ENCODE measurements around the gene GSE1.

GSE1 gene

DNA sequence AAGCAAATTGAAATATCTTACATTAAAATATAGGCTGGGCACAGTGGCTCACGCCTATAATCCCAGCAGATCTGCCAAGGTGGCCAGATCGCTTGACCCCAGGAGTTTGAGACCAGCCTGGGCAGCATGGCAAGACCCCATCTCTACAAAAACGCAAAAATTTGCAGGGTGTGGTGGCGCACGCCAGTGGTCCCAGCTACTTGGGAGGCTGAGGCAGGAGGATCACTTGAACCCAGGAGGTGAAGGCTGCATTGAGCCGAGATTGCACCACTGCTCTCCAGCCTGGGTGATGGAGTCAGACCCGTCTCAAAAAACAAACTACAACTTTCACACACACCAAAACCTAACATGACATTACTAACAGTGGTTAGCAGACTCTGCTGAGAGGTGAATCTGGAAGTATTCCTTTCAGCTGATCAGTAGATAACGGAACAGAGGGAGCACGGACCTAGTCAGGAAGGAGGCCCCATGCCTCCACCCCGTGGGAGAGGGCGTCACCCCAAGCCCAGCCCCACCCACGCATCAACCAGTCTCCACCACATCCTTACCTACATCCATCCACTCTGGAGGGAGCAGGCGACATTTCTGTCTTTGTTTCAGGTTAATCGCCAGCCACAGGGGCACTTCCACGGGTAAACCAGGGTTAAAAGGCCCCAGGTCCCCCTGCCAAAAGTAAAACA is 73.9 kb downstream of the GSE1 start:
- DNase-seq = no peak

DNA sequence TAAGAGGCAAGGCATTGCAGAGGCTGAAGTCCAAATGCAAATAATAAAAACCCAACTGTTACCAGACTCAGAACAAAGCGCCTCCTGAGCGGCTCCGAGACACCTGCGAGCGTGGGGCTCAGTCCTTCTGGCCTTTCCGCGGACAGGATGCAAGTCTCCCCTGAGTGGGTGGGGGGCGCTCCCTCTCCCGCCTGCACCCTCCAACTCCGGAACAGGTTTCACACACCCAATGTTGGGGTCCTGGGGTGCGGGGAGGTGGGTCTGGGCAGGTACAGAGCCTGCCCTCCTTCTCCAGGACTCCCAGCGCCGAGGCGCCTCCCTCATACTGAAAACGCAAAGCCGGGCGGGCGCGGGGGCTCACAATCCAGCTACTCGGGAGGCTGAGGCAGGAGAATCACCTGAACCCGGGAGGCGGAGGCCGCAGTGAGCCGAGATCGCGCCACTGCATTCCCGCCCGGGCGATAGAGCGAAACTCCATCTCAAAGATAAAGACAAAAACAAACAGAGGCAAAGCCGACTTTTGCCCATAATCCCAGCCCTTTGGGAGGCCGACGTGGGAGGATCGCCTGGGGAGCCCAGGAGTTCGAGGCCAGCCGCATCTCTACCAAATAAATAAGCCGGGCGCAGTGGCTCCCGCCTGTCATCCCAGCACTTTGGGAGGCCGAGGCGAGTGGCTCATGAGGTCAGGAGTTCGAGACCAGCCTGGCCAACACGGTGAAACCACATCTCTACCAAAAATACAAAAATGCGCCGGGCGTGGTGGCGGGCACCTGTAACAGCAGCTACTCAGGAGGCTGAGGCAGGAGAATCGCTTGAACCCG is 74.7 kb downstream of the GSE1 start:
- no peak for DNase-seq

DNA sequence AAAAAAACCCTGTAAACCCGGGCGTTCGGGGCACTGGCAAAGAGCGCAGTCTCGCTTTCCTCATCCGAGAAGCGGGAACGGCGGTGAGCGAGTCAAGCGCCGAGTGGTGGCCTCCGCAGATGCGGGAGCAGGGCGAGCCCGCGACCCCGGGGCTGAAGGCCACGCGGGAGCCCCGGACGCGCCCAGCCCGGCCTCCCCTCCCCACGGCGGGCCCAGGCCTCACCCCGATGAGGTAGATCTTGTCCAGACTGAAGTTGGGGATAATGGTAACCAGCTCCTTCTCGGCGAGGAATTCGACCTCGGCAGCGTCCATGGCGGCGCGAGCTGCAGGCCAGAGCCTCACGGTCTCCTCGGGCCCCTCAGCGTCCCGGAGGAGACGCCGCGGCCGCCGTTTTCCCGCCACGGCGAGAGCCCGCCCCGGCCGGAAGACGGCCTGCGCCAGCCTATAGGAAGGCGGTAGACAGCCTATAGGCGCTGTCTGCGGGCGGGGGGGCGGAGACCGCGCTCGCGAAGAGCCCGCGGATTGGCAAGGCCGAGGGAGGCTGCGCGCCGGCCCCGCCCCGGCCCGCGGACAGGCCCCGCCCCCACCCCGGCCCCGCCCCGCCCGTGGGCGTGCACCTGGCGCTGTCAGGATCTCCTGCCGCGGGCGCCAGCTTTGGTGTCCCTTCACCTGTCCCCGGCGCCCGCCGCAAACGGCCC is 75.6 kb downstream of the GSE1 start, which contains the start of gene GINS2:
Gene GINS2 (minus strand): TSS at position 369 of the 699 bp plus-strand sequence. CDS start 56 bp downstream, at position 313.
- DNase-seq = peak; percentile 61 to 78

DNA sequence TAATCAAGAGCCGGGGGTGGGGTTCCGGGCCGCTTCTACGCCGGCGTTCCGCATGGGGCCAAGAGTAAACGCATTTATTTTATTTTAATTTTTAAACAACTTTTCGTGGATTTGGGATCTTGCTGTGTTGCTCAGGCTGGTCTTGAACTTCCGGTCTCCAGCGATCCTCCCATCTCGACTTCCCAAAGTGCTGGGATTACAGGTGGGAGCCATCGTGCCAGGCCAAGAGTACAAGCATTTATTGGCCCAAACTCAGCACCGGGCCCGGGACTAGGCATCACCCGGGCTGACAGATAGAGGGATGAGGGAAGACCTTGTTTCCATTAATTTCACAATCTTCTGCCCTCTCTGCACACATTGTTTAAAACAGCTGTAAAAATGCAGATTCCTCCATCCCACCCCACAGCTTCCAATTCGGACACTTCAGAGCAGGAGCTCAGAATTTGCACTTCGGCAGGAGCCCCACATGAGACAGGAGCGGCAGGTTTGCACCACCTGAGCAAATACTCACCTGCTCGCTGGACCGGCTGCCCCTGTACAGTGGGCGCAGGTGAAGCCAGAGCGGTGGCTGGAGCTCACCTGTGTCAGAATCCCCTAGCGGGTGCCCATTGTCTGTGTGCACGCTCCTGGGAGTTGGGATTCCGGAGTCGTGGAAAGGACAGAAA is 76.3 kb downstream of the GSE1 start:
- DNase-seq = no peak

DNA sequence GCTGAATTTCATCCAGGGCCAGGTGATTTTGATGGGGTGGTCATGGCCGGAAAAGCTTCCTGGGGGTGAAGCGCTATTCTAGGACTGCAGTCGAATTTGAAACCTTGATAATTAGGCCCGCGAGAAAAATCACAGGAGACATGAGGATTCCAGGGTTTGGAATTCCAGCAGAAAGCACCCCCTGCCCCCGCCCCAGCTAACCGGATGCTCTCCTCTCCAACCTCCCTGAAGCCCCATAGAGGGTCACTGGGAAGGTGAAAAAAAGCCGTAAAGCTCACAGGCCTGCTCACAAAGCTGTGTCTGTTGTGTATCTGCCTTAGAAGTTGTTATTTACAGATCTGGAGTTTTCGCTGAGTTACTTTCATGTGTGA is 76.8 kb downstream of the GSE1 start:
- DNase-seq = no peak

DNA sequence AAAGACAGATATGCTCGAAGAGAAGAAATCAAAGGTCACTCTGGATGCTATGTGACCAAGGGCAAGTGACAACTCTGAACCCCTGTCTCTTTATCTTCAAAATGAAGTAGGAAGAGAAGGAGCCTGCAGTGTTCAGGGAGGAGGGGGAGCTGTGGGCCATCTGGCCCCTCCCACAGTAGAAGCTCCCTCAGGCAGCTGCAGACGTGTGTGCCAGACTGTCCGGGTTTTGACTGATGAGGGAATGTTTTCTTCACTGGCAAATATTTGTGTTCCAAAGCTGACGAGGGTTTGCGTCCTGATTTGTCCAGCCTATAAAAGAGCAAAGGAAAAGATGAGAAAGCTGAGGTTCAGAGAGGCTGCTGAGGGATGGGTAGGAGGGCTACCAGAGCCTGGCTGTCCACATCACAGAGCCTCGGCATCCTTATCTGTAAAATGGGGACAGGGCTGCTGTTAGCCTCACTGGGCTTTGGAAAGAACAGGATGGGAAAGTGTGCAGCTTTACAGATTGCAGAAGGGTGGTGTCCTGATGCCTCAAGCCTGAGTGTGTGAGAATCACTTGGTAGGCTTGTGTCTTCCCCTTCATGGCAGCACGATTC is 77.4 kb downstream of the GSE1 start:
- DNase-seq = no peak

DNA sequence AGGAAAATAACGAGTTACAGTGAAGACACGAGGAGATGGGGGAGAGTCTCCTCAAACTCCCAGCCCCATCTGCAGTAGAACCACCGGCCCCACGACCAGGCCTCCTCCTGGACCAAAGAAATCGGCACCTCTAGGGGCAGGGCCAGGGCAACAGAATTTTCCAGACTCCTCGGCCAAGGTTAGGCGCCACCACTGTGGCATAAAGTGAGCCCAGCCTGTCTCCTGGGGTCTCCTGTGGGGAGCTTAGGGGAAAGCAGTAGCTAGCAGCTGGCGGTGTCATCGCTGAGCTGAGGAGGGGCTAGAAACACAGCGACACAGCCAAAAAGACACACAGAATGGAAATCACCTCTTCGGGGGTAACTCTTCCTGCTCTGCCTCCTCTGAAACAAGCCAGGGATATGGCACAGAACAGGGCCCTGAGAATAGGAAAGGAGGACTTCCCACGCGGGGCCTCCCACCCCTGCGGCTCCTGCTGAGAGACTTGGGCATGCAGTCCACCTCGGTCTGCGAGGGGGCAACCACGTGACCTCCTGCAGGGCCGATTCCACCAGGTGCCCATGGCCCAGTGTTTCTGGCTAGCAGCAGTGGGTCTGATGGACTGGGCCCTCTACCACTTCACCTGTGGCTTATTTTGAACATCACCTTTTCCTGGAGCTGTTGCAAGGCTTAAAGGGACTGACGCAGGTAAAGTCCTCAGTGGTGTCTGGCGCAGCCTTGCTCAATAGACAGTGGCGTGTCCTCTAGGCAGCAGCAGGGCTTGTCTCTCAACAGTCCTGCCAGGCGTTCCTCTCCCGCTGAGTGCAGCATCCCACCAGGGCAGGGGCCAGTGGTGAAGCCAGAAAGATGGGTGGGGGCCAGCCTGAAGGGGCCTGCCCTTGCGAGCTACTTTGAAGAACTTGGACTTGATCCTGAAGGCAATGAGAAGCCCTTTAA is 82.3 kb downstream of the GSE1 start:
- DNase-seq = no peak

DNA sequence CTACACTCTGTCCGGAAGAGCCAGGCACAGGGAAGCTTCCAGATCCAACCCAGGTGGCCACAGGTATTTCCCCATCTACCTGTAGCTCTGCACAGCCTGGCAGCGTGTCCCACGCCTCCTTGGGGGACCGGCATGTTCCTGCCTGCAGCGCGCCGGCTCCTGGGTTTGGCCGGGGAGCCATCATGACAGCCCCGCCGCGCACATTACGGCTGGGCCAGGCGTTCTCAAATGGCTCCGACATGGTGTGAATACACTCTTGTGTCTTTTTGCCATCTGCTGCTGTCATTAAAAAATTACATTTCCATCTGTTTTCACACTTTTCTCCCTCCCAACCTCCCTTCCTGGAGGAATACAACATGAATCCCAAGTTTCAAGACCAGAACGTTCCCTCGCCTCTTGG is 83.7 kb downstream of the GSE1 start:
- DNase-seq = no peak

DNA sequence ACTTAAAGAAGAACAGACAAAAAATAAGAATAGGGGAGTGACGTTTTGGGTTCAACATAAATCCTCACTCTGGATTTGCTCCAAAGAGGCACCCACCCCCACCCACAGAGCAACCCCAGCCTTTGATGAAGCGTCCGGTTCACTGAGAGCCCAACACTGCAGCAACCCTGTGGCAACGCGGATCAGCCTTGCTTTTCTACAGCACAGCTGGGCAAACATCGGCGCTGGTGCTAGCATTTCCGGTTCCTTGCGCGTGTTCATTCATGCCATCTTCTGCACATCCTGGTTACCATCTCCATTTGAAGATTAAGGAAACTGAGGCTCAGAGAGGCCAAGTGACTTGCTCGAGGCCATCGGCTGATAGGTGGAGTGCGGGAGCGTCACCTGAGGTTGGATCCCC is 84.3 kb downstream of the GSE1 start:
- no peak for DNase-seq

DNA sequence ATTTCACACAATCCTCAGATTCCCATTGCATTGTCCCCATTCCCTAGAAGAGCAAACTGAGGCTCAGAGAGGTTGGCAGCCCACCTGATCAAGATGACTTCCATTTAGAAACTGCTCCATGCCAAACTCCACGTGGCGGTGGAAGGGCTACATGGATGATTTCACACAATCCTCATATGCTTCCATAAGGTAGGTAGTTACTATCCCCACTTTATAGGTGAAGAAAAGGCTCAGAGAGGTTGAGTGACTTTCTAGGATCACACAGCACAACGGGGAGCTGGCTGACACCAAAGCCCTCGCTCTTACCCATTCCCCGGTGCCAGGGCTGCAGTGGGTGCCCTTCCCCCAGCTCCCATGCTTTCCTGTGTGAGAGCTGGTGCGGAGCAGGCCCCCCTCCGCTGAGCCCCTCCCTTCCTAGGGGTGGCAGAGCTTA is 85.4 kb downstream of the GSE1 start:
- DNase-seq = no peak

DNA sequence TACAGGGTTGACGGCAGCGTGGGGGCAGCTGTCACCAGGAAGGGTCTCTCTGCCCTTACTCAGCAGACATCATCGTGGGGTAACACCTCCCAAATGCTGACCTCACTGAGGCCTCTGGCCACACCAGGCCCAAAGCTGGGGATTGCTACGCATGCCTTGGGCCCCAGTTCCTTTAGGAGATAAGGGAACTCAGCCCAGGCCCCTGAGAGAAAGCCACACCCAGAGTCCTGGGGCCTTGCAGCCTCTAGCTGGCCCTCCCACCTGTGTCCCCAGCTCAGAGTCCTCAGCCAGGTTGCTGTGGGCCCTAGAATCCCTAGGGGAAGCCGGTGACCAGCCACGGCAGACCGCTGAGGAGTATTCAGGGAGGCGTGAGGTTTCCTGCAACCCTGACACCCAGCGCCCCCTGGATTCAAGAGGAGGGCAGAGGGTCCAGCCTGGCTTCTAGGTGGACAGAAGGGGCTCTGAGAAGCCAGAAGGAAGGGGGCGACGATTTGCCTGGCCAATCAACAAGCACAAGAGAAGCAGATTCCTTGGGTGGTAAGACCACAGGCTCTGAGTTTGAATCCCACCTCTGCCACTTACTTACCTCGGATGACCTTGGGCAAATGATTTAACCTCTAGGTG is 85.9 kb downstream of the GSE1 start:
- DNase-seq = no peak

DNA sequence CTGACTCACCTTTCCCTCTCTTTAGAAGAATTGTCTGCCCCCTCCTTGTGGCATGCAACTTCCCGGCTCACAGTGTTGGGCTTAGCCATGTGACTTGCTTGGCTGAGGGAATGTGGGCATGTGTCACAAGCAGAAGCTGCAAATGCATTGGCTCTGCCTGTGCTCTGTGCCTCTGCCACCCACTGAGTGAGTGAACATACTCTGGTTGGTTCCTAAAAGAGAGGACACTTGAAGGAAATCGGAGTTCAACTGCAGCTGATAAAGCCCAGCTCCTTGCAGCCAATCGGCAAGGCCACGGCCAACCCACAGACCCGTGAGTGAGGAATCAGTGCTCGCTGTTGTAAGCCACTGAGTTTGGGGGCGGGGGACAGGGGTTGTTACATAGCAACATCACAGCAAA is 86.5 kb downstream of the GSE1 start:
- DNase-seq = no peak

DNA sequence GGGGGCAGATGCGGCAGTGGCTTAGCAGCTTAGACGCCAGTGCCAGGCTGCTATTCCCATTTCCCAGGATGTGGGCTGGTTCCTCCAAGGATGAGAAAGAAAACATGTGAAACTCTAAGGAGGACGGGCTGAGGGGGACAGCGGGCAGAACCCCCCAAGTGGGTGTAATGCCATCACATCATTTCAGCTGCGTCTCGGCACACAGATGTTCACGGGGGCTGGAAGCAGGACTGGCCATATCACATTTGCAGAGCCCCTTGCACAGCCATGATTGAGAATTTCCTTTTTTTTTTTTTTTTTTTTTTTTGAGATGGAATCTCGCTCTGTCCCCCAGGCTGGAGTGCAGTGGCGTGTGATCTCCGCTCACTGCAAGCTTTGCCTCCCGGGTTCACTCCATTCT is 90.9 kb downstream of the GSE1 start:
- no peak for DNase-seq

DNA sequence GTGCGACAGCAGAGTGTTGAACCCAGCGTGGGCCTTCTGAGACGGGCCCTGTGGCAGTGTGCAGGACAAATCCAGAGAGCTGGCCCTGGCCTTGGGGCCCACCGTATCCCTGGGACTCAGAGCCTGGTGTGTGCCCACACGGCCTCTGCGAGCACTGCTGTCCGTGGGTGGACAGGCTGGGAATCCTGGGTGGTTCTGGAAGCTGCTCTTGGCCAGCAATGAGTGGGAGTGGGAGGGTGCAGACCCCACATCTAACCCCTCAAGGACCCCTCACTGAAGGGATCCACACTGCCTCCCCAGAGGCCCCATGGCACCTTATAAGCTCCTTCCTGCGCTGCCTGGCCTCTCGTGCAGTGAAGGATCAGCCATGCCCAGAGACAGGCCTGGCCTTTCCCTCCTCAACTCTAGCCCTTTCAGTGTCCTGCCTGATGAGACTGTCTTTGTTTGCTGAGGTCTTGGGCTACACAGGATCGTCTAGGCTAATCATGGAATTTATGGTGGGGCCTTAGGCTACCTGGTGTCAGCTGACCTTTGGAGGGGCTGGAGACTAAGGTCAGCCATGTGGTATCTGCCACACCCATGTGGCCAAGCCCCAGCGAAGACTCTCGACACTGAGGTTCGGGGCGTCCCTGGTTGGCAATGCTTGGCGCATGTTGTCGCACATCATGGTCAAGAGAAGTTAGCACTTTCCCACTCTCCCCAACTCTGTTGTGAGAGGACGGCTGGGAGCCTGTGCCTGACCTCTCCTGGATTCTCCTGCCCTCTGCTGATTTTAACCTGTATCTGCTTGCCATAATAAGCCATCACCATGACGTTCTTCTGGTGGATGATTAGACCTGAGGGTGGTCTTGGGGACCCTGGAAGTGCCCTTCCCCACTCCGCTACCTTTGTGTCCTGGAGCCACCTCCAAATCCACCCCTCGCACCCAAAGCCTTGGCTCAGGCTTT is 92.1 kb downstream of the GSE1 start:
- no peak for DNase-seq

DNA sequence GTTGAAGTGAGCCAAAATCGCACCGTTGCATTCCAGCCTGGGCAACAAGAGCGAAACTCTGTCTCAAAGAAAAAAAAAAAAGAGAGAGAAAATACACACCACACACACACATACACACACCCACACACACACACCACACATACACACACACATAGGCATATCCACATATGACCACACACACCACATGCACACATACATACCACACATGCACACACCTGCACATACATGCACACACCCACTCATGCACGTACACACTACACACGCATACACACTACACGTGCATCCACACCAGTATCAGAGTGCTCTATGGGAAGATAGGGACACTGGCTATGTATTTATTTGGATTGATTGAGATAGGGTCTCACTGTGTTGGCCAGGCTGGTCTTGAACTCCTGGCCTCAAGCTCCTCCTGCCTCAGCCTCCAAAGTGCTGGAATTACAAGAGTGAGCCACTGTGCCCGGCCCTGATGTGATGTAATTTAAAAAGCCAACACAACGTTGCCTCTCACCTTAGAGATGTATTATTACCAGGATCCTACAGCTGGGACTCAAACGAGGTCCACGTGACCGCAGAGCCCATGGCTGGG is 93.4 kb downstream of the GSE1 start:
- no peak for DNase-seq

DNA sequence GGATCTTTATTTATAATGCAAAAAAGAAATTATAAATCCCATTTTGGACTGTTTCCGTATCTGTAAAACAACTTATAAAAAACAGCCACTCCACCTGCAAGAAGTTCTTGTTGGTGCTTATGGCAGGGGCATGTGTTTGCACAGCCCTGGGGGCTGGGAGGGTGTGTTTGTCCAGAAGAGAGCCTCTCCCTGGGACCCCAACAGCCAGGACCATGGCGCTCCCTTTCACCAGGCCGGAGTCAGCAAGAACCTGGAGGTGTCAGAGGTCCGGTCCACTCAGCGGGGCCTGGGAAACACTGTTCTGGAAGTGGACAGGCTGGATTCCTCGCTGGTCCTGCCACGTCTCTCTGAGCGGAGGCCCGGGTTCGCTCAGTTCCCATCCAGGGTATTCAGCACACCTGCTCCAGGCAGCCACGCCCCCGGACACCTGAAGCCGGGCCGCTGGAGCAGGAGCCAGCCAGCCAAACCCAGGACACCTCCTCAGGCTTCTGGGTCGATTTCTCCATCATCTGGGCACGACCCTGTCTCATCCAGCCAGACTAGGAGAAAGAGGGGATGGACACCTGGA is 94.5 kb downstream of the GSE1 start:
- no peak for DNase-seq

DNA sequence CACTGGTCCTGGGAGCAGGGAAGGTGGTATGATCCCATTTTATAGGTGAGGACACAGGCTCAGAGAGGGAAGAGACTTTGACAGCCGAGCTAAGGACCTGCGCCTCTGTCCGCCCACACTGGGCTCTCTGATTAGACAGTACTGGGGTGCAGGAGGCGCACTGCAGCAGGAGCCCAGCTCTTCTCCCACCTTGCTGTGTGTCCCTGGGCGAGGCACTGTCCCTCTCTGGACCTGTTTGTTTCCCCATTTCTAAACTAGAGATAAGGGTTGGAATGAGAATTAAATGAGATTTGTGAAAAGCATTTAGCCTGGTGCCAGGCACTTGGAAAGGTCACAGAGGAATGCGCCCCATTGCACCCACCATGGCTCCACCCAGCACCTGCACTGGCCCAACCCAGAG is 95.2 kb downstream of the GSE1 start:
- no peak for DNase-seq

DNA sequence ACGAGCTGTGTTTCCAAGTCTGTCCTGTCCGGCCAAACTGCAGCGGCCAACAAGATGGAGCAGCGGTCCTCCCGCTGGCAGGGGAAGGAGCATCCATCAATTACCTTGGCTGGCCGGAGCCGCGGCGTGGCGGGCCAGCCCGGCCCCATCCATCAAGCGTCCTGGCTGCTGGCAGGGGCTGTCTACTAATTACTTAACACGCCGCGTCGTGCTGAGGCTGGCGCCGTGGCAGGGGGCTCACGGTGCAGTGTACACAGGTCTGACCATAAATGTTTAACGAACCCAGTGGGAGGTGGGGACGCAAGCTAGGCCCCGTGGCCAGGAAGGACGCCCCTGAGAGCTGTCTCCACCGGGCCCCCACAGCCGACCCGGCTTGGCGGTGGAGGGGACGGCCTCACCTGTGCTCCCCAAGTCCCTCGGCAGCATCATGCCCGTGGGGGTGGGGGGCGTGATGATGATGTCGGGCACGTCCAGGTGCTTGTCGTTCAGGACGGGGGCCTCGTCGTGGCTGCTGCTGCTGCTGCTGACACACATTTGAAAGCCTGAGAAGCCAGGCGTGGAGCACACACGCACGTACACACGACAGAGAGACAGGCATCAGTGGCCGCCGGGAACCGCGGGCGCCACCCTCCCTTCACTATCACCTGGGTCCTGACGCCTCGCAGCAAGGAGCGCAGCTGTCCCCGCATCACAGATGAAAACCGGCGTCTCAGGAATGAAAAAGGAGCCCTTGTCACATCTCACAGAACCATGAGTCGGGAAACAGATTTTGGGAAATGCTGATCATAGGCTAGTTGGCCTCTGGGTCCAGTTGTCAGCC is 96.9 kb downstream of the GSE1 start:
- no peak for DNase-seq
